HEK293 (cell line): ENCODE measurements around the gene RBM4.

Experiments used
- CTCF ChIP-seq: fragments of 450-650 bp; formaldehyde crosslinking; IDR thresholded peaks from 2 replicates; pipeline ENCODE4 v1.5.1; 2016; ENCODE audit warnings: missing biosample characterization, missing genetic modification characterization
- MEIS1 ChIP-seq: sonication (generic); formaldehyde crosslinking; IDR thresholded peaks from 2 replicates; pipeline ENCODE4 v1.8.1; 2022; ENCODE audit warnings: missing genetic modification reagents, mild to moderate bottlenecking, borderline replicate concordance
- TCF7L2 ChIP-seq: IDR thresholded peaks from 2 replicates; pipeline ENCODE4 v1.6.1; 2011; ENCODE audit warnings: low read depth, mild to moderate bottlenecking, inconsistent platforms, low read length, moderate library complexity, borderline replicate concordance
- YY1 ChIP-seq: fragments of 450-650 bp; formaldehyde crosslinking; IDR thresholded peaks from 2 replicates; pipeline ENCODE4 v1.5.1; 2018; ENCODE audit warnings: missing biosample characterization, missing genetic modification characterization
- ZEB2 ChIP-seq: fragments of 450-650 bp; formaldehyde crosslinking; IDR thresholded peaks from 2 replicates; pipeline ENCODE4 v1.5.1; 2016; ENCODE audit warnings: missing biosample characterization, missing genetic modification characterization
- ZNF274 ChIP-seq, 2 experiments: fragments of 200-500 bp in 1 of 2; fragments of 450-650 bp in 1 of 2; sonication (Bioruptor generic) in 1 of 2; formaldehyde crosslinking in 1 of 2; IDR thresholded peaks; 2 replicates each; pipeline versions ENCODE4 v1.5.1 to v1.6.1; 2014 to 2016; ENCODE audit warnings: borderline replicate concordance in 1 of 2, inconsistent platforms in 1 of 2, low read length in 1 of 2, missing biosample characterization in 1 of 2, missing genetic modification characterization in 1 of 2
- ZNF341 ChIP-seq: fragments of 450-650 bp; formaldehyde crosslinking; IDR thresholded peaks from 2 replicates; pipeline ENCODE4; 2016; ENCODE audit warnings: low read depth, missing biosample characterization, missing genetic modification characterization
- ZNF792 ChIP-seq: fragments of 450-650 bp; formaldehyde crosslinking; IDR thresholded peaks from 2 replicates; pipeline ENCODE4 v1.5.1; 2016; ENCODE audit warnings: missing biosample characterization, missing genetic modification characterization

- TF ChIP-seq CTCF (tag by site-specific recombination) (no peak), TCF7L2 (no peak), ZNF274 (IDR thresholded peaks at IDR 0.05; ENCODE audit: low read length) (no peak), ZNF274 (tag by site-specific recombination; IDR thresholded peaks at IDR 0.05; ENCODE audit: borderline replicate concordance) (no peak), MEIS1 (CRISPR knock-in tag) (no peak), ZEB2 (no peak), ZNF792 (tag by site-specific recombination) (no peak), ZNF341 (tag by site-specific recombination) (no peak), YY1 (tag by site-specific recombination) (no peak)
Observed at GRCh38 chr11:66686100-66686785, 47.7 kb downstream of the RBM4 start.
